SU-DHL-6 (cell line): Measurements from ENCODE around the gene DNASE1L1.

Experiments
- EZH2phosphoT487 ChIP-seq: fragments of 200-600 bp; sonication (generic), shearing (Covaris generic); conservative IDR thresholded peaks from 2 replicates; pipeline ENCODE4 v1.6.1; 2018; ENCODE audit warnings: mild to moderate bottlenecking, antibody characterized with exemption, low read length, moderate library complexity, mixed read lengths
- TF ChIP-seq, protein P1 (sequence below): fragments of 200-600 bp; sonication (generic); IDR thresholded peaks from one replicate; pipeline ENCODE4 v1.5.1; 2017; ENCODE audit warnings: antibody characterized with exemption, mild to moderate bottlenecking, low read length, moderate library complexity; ENCODE audit not compliant: insufficient read depth, poor library complexity, severe bottlenecking

GRCh38 chrX:154430479-154430878 is 21.4 kb upstream of the DNASE1L1 start:
- TF ChIP-seq, protein P1, sequence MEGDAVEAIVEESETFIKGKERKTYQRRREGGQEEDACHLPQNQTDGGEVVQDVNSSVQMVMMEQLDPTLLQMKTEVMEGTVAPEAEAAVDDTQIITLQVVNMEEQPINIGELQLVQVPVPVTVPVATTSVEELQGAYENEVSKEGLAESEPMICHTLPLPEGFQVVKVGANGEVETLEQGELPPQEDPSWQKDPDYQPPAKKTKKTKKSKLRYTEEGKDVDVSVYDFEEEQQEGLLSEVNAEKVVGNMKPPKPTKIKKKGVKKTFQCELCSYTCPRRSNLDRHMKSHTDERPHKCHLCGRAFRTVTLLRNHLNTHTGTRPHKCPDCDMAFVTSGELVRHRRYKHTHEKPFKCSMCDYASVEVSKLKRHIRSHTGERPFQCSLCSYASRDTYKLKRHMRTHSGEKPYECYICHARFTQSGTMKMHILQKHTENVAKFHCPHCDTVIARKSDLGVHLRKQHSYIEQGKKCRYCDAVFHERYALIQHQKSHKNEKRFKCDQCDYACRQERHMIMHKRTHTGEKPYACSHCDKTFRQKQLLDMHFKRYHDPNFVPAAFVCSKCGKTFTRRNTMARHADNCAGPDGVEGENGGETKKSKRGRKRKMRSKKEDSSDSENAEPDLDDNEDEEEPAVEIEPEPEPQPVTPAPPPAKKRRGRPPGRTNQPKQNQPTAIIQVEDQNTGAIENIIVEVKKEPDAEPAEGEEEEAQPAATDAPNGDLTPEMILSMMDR: no peak
- no peak for TF ChIP-seq EZH2phosphoT487
